Measurements from ENCODE around the gene MEGF9.

MEGF9 gene

GRCh38 chr9:120741191-120741590 lies 26.9 kb upstream of the MEGF9 start:
- Histone ChIP-seq H3F3A (ENCODE audit: insufficient read depth, low read length) (no peaks in the 10 kb centered on the region), H3K27me3 (ENCODE audit: insufficient read depth, low read length) (no peaks in the 10 kb centered on the region), H3K79me2 (ENCODE audit: insufficient read depth, low read length) (no peaks in the 10 kb centered on the region), H2AFZ (ENCODE audit: low read length) (no peak overlapping the region), H3K4me1 (ENCODE audit: insufficient read depth, low read length, severe bottlenecking) (no peaks in the 10 kb centered on the region), H3K4me3 (ENCODE audit: low read depth, low read length, poor library complexity, severe bottlenecking) (no peak overlapping the region), H3K9me3 (ENCODE audit: low read length) (no peaks in the 10 kb centered on the region), H3K9me2 (ENCODE audit: low read depth, low read length) (no peaks in the 10 kb centered on the region), H3K9ac (ENCODE audit: low read length) (no peak overlapping the region), H4K20me1 (ENCODE audit: insufficient read depth, low read length) (no peaks in the 10 kb centered on the region), H3K4me2 (ENCODE audit: low read length) (no peak overlapping the region), H3K36me3 (ENCODE audit: insufficient read depth, low read length) (no peaks in the 10 kb centered on the region), H3K27ac (ENCODE audit: low read depth, low read length, poor library complexity, severe bottlenecking) (no peak overlapping the region)
- TF ChIP-seq CTCF (IDR thresholded peaks at IDR 0.05; ENCODE audit: low read length) (no peak), EZH2 (IDR thresholded peaks at IDR 0.05; ENCODE audit: borderline replicate concordance, low read length) (no peak)

DNA sequence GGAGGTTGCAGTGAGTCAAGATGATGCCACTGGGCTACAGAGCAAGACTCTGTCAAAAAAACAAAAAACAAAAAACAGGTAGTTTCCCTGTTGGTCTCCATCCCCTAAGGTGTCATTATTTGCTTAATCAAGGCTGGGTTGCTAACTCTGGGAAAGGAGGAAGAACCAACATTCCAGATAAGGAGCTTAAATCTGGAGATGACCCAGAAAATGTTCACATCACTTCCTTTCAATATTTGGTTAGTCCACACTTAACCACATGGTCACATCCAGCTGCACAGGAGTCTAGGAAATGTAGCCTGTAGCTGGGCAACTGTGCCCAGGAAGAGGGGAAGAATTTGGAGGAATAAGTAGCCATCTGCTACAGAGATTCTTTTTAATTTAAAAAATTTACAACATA lies 25.9 kb upstream of the MEGF9 start:
- H3K9me3 ChIP-seq (ENCODE audit: low read length), result no peaks in the 10 kb centered on the region
- H3F3A ChIP-seq (ENCODE audit: insufficient read depth, low read length), result no peaks in the 10 kb centered on the region
- H3K27ac ChIP-seq (ENCODE audit: low read depth, low read length, poor library complexity, severe bottlenecking), result no peak overlapping the region
- H4K20me1 ChIP-seq (ENCODE audit: insufficient read depth, low read length), result no peaks in the 10 kb centered on the region
- H3K4me3 ChIP-seq (ENCODE audit: low read depth, low read length, poor library complexity, severe bottlenecking), result no peak overlapping the region
- no peak overlapping the region for H2AFZ ChIP-seq (ENCODE audit: low read length)
- no peak for TF ChIP-seq CTCF (IDR thresholded peaks at IDR 0.05; ENCODE audit: low read length)
- TF ChIP-seq EZH2 (IDR thresholded peaks at IDR 0.05; ENCODE audit: borderline replicate concordance, low read length), result no peak
- no peak overlapping the region for H3K4me2 ChIP-seq (ENCODE audit: low read length)
- H3K9me2 ChIP-seq (ENCODE audit: low read depth, low read length), result no peaks in the 10 kb centered on the region
- H3K79me2 ChIP-seq (ENCODE audit: insufficient read depth, low read length), result no peaks in the 10 kb centered on the region
- H3K36me3 ChIP-seq (ENCODE audit: insufficient read depth, low read length), result no peaks in the 10 kb centered on the region
- H3K4me1 ChIP-seq (ENCODE audit: insufficient read depth, low read length, severe bottlenecking), result peaks cover 10% of the 10 kb centered on the region
- H3K9ac ChIP-seq (ENCODE audit: low read length), result no peak overlapping the region
- no peaks in the 10 kb centered on the region for H3K27me3 ChIP-seq (ENCODE audit: insufficient read depth, low read length)

DNA sequence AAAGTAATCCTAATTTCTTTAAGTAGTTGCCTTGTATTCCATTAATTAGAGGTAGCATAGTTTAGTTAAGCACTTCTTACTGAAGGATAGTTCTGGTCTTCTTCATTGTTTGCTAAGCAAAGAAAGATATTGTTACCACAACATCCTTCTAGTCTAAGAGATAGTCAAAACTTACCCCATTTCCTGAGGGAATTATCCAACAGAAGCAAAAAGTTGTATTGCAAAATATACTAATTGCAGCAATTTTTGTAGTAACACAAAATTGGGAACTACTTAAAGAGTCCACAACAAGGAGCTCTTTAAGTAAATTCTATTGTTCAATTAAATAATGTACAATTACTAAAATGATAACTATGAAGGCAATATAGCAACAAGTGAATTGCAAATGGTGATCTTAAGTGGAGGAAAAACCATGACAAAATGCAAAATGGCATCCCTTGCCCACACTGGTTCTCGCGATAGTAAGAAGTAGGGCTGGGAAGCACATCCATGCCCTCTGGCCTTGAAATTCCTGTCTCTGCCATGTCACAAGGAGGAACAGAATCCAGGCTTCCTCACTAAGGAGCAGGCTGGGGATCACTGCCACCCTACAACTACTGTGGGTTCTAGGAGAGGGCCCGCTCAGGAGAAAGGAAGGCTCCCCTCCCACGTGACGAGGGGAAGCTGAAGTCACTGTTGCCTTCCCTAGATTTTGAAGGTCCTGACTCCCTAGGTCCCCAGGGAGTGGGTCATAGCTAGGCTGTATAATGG lies 23.3 kb upstream of the MEGF9 start:
- Histone ChIP-seq H3K4me1 (ENCODE audit: insufficient read depth, low read length, severe bottlenecking) (peaks cover 16% of the 10 kb centered on the region), H3K9me2 (ENCODE audit: low read depth, low read length) (no peaks in the 10 kb centered on the region), H3K79me2 (ENCODE audit: insufficient read depth, low read length) (no peaks in the 10 kb centered on the region), H3K27ac (ENCODE audit: low read depth, low read length, poor library complexity, severe bottlenecking) (no peak overlapping the region), H3K9me3 (ENCODE audit: low read length) (no peaks in the 10 kb centered on the region), H3K4me3 (ENCODE audit: low read depth, low read length, poor library complexity, severe bottlenecking) (no peak overlapping the region), H2AFZ (ENCODE audit: low read length) (no peak overlapping the region), H4K20me1 (ENCODE audit: insufficient read depth, low read length) (no peaks in the 10 kb centered on the region), H3K4me2 (ENCODE audit: low read length) (no peak overlapping the region), H3F3A (ENCODE audit: insufficient read depth, low read length) (no peaks in the 10 kb centered on the region), H3K27me3 (ENCODE audit: insufficient read depth, low read length) (no peaks in the 10 kb centered on the region), H3K36me3 (ENCODE audit: insufficient read depth, low read length) (no peaks in the 10 kb centered on the region), H3K9ac (ENCODE audit: low read length) (no peak overlapping the region)
- TF ChIP-seq EZH2 (IDR thresholded peaks at IDR 0.05; ENCODE audit: borderline replicate concordance, low read length), result no peak
- TF ChIP-seq CTCF (IDR thresholded peaks at IDR 0.05; ENCODE audit: low read length), result no peak

Data from OCI-LY1 (cell line).